ENCODE results near the gene FREM2.

The FREM2 gene

GRCh38 chr13:38687246-38688229, 661 bp downstream of the FREM2 start:
- no peak for DNase-seq (ENCODE audit: low read depth in 2 of 2)

- DNase-seq (ENCODE audit: low read depth in 2 of 2): no peak
Observed at GRCh38 chr13:38688674-38689073, 1.8 kb downstream of the FREM2 start.

- DNase-seq (ENCODE audit: low read depth in 2 of 2): no peak
Observed at GRCh38 chr13:38690231-38690630, 3.4 kb downstream of the FREM2 start.

GRCh38 chr13:38693168-38693567, 6.3 kb downstream of the FREM2 start:
- DNase-seq (ENCODE audit: low read depth in 2 of 2): no peak

GRCh38 chr13:38693641-38694040, 6.8 kb downstream of the FREM2 start:
- no peak for DNase-seq (ENCODE audit: low read depth in 2 of 2)

GRCh38 chr13:38697197-38697596, 10.3 kb downstream of the FREM2 start:
- DNase-seq (ENCODE audit: low read depth in 2 of 2): no peak

GRCh38 chr13:38697628-38698333, 10.9 kb downstream of the FREM2 start:
- DNase-seq (ENCODE audit: low read depth in 2 of 2): no peak

- DNase-seq (ENCODE audit: low read depth in 2 of 2): no peak
Observed at GRCh38 chr13:38700051-38700450, 13.2 kb downstream of the FREM2 start.

GRCh38 chr13:38702669-38703068, 15.8 kb downstream of the FREM2 start:
- no peak for DNase-seq (ENCODE audit: low read depth in 2 of 2)

- no peak for DNase-seq (ENCODE audit: low read depth in 2 of 2)
Observed at GRCh38 chr13:38703255-38703654, 16.4 kb downstream of the FREM2 start.

GRCh38 chr13:38705365-38705764, 18.5 kb downstream of the FREM2 start:
- no peak for DNase-seq (ENCODE audit: low read depth in 2 of 2)

- DNase-seq (ENCODE audit: low read depth in 2 of 2): no peak
Observed at GRCh38 chr13:38707460-38707859, 20.6 kb downstream of the FREM2 start.

- DNase-seq (ENCODE audit: low read depth in 2 of 2): no peak
Observed at GRCh38 chr13:38713046-38713445, 26.2 kb downstream of the FREM2 start.

- DNase-seq (ENCODE audit: low read depth in 2 of 2): no peak
Observed at GRCh38 chr13:38718374-38718773, 31.5 kb downstream of the FREM2 start.

- DNase-seq (ENCODE audit: low read depth in 2 of 2): no peak
Observed at GRCh38 chr13:38730332-38730731, 43.5 kb downstream of the FREM2 start.

- no peak for DNase-seq (ENCODE audit: low read depth in 2 of 2)
Observed at GRCh38 chr13:38733146-38733545, 46.3 kb downstream of the FREM2 start.

GRCh38 chr13:38735665-38736440, 49.0 kb downstream of the FREM2 start:
- DNase-seq (ENCODE audit: low read depth in 2 of 2): no peak

- no peak for DNase-seq (ENCODE audit: low read depth in 2 of 2)
Observed at GRCh38 chr13:38743466-38743865, 56.6 kb downstream of the FREM2 start.

GRCh38 chr13:38752686-38753085, 65.8 kb downstream of the FREM2 start:
- DNase-seq (ENCODE audit: low read depth in 2 of 2): no peak

GRCh38 chr13:38753878-38754277, 67.0 kb downstream of the FREM2 start:
- no peak for DNase-seq (ENCODE audit: low read depth in 2 of 2)

- DNase-seq (ENCODE audit: low read depth in 2 of 2): no peak
Observed at GRCh38 chr13:38755793-38756192, 68.9 kb downstream of the FREM2 start.

GRCh38 chr13:38758277-38758676, 71.4 kb downstream of the FREM2 start:
- no peak for DNase-seq (ENCODE audit: low read depth in 2 of 2)
